GM12892 (cell line): ENCODE measurements around the gene NUCB2.

Experiments
- POLR2A ChIP-seq: IDR thresholded peaks from 2 replicates; pipeline ENCODE4 v1.6.1; 2011; ENCODE audit warnings: low read depth, low read length, control low read depth
- TAF1 ChIP-seq: IDR thresholded peaks from 2 replicates; pipeline ENCODE4 v1.6.1; 2011; ENCODE audit warnings: low read depth, mild to moderate bottlenecking, control low read depth, low read length, borderline replicate concordance

DNA sequence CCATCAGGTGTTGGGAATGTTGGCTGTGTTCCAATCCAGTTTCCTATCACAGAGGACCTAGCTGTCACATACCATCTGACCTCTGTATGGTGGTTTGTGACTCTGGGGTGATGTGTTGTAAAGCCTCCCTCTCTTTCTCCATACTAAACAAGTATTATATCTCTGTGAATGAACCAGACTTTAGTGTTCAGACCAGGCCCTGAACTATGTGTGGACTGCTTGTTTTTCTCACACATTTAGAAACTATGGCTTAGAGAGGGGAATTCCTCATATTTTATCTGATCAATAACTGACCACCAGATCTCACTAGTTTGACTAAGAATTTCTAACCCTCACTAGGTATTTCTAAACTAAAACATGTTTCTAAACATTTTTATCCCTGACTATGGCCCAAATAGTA lies 92.6 kb downstream of the NUCB2 start:
- TF ChIP-seq POLR2A (no peak), TAF1 (no peak)
